SIG-M5 (cell line): ENCODE data around the gene SIK2.
"Not testable (repeated sequence)": the region's sequence is repeated elsewhere in the genome, so short reads cannot be mapped to it uniquely, and the experiment has no call there.

ENCODE experiments used
- DNase-seq: peaks from one replicate; lab custom pipeline; 2025; lab: John Stamatoyannopoulos, UW

The SIK2 gene

DNA sequence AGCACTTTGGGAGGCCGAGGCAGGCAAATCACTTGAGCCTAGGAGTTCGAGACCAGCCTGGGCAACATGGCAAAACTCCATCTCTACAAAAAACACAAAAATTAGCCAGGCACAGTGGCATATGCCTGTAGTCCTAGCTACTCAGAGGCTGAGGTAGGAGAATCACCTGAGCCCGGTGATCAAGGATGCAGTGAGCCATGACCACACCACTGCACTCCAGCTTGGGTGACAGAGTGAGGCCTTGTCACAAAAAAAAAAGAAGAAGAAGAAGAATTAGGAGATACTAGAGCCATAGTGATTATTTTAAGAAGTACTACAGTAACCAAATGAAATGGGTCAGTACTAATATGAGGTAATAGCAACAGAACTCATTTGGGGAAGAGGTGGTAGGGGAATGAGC, 56.2 kb downstream of the SIK2 start:
- not testable (repeated sequence) for DNase-seq

- DNase-seq: no peak
Observed at GRCh38 chr11:111659201-111660115, 57.2 kb downstream of the SIK2 start.

- no peak for DNase-seq
Observed at GRCh38 chr11:111660822-111661221, 58.6 kb downstream of the SIK2 start.

DNA sequence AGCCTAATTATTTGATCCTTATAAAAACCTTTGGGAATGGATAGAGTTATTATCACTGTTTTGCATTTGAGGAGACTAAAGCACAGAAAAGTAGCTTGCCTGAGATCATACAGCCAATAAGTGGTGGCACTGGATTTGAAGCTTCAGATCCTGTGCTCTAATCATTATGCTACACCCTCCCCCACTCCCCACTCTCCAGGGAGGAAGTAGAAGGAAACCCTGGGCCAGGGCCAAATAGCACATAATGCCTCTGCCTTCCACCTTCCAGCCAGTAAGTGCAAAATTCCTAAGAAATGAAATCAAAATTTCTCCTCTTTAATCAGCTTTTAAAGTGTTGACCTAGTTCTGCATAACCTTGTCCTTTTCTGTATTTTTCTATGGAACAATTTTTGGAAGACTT, 61.6 kb downstream of the SIK2 start:
- no peak for DNase-seq

GRCh38 chr11:111665777-111666176, 63.5 kb downstream of the SIK2 start:
- DNase-seq: no peak

- no peak for DNase-seq
Observed at GRCh38 chr11:111668980-111669379, 66.7 kb downstream of the SIK2 start.

- no peak for DNase-seq
Observed at GRCh38 chr11:111671383-111671782, 69.1 kb downstream of the SIK2 start.

DNA sequence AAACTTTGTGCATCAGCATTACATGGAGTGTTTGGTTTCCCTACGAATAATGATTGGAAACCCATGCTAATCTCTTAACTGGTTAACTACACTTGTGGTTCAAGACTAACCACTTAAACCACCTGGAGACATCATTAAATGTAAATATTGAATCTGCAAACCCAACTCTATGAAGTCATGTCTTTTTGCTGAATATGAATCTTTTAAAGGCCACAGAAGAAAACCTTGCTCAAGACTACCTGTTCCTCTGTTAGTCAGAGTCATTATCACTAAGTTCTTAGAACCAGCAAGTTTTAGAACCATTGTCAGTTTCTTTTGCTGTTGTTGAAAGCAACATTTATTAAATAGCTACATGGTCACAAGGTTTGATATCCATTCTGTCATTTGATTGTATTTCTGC, 70.7 kb downstream of the SIK2 start:
- DNase-seq: no peak

GRCh38 chr11:111674941-111675340, 72.7 kb downstream of the SIK2 start:
- DNase-seq: no peak

DNA sequence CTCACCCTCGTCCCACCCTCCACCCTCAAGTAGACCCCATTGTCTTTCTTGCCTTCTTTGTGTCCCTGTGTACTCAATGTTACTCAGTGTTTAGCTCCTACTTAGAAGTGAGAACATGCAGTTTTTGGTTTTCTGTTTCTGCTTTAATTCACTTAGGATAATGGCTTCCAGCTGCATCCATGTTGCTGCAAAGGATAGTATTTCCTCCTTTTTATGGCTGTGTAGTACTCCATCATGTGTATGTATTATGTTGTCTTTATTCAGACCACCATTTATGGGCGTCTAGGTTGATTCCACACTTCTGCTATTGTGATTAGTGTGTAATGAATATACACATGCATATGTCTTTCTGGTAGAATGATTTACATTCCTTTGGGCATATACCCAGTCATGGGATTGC, 73.6 kb downstream of the SIK2 start:
- DNase-seq: no peak

DNA sequence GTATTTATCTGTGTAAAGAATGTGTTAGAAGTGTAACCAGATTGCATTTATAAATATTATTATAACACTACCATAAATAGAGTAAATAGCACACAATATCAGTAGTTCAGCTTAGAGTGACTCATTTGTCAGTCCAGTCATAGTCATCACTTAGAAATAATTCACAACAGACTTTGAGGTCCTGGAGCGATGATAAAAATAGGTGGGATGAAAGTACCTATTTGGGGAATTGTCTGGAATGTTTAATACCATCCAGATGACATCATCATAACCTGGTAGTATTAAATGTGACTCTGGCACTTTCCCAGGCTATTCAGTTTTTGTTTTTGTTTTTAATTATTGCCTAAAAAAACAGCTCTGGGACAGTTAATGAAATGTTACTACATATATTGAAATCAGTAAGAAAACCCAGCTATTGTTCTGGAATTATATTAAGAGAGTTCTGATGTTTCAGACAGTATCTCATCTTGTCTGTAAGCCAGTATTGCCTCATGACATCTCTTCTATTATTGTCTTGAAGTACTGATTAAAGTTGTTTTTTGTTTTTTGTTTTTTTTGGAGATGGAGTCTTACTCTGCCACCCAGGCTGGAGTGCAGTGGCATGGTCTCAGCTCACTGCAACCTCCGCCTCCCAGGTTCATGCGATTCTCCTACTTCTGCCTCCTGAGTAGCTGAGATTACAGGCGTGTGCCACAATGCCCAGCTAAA, 74.8 kb downstream of the SIK2 start:
- no peak for DNase-seq

- no peak for DNase-seq
Observed at GRCh38 chr11:111680486-111681175, 78.4 kb downstream of the SIK2 start.

DNA sequence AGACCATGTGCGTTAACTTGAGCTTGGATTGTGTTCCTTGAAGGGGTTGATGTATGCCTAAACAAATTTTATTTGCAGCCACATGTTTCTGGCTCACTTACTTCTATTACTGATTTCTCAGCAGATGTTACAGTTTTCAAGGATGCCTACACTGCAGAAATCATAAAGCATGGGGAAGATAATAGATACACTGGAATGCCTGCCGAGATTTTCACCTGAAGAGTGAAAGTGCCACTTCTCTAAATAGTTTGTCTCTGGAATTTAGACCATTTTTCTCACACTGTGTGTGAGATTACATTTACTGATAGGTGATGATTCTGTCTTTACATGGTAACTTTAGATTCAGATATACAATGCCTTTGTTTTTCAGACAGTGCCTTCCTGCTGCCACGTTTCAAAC, 81.6 kb downstream of the SIK2 start:
- no peak for DNase-seq

DNA sequence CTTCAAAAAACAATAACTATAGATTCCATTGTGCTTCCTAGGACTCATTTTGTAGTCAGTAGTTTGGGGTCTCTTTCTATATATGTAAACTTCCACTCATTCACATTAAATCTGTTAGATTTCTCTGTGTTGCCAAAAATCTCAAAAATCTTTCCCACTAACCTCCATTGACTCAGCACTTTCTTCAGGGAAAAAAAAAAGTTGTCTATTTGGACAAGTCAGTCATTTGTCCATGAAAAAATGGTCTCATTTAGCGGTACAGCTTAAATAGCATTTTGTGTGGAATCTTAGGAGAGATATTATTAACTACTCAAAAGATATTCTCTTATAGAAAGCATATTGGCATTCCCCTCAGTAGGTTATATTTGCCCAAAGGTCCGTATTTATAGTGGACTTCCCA, 82.0 kb downstream of the SIK2 start:
- DNase-seq: no peak

- no peak for DNase-seq
Observed at GRCh38 chr11:111688013-111688412, 85.8 kb downstream of the SIK2 start.

GRCh38 chr11:111691176-111691575, 88.9 kb downstream of the SIK2 start:
- DNase-seq: no peak

DNA sequence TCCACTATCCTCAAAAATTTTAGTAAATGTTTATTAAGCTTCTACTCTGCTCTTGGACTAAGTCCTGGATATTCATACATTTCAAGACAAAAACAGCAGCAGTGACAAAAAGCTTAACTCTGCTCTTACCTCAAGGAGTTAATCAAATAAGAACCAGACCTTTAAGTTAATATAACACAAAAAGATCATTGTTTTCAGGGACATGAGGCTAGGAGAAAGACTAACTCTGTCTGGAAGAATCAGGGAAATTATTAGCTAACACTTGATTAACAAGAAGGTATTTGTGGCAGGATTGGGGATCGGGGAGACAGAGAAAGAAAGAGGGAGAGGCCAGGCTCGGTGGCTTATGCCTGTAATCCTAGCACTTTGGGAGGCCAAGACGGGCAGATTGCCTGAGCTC, 89.5 kb downstream of the SIK2 start:
- no peak for DNase-seq

DNA sequence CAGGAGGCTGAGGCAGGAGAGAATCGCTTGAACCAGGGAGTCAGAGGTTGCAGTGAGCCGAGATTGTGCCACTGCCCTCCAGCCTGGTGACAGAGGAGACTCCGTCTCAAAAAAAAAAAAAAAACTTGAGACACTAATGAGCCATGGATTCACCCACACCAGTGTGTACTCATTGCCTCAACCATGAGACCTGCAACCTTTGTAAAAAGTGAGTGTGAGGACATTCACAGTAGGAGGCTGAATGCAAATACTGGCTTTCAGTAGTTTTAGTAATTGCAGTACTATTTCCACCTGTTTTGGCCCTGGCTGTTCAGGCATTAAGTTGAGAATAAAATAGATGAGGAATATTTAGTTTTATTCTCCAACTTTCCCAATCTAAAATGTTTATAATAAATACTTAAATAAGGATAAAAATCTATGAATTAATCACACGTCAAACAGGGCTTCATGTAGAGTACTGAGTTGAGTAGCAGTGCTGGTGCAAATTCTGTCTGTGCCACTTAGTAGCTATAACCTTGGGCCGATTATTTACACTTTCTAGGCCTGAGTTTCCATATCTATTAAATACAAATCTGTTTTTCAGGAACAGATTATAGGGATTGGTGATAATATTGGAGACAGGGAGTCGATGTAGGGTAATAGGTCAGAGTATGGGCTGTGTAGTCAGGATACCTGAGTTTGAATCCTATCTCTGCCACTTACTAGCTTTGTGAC, 91.1 kb downstream of the SIK2 start:
- DNase-seq: no peak

DNA sequence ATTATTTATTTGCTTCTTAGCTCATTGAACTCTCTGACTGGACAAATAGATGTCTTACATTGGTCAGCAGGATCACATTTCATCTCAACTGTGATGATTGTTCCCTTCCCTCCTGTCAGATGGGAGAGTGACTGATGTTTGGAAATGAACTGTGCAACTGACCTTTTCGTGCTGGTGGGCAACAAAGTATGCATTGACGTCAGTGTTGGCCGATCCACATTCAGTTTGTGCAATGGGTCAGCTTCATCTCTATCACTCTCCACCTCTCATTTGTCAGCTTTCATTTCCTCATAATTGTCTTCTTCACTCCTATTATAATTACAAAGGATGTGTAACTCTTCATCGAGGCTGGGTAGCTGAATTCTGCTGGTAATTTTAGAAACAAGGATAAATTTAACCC, 92.6 kb downstream of the SIK2 start:
- no peak for DNase-seq

DNA sequence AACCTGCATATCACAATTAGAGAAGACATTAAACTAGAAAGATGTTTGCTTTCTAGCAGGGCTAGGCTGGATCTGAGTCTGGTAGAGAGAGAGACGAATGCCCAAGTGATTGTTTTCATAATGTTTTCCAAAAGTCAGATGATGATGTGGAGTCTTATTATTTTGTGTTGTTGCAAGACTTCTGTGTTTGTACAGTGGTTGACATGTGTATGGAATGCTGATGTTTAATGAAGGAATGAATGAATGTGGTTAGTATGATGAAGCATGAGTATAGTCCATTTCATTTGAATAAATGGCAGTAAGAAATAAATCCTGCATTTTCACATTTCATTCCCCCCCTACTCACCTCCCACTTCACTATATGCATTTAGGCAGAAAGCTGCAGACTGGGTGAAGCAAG, 94.3 kb downstream of the SIK2 start:
- no peak for DNase-seq

- DNase-seq: no peak
Observed at GRCh38 chr11:111697933-111698371, 95.7 kb downstream of the SIK2 start.
